Heart left ventricle (tissue), 16 donors: Measurements from ENCODE around the gene MAPK14. TPM values are rescaled to one million over a fixed set of nuclear protein-coding genes. Genes with fewer than 3 reads are reported as not detected.
A peak's percentile ranks its signal among the peaks of the same experiment; 100 is the strongest.

Experiments used
- ATAC-seq, 4 donors: fragments of 200-7000 bp; cut with Tn5 transposase; one replicate each; pipeline ENCODE4 v1.9.1; 2020 to 2022; ENCODE audit warnings: moderate library complexity in 4 of 4, mild to moderate bottlenecking in 3 of 4, moderate number of reproducible peaks in 1 of 4
- DNase-seq, 5 donors: peaks; one replicate each; pipeline ENCODE4 v3.0.0-alpha.2; 2020
- H3K27ac ChIP-seq, 12 donors: fragments of 200-600 bp; sonication (generic) in 4 of 12; one replicate each; pipeline versions ENCODE4 v1.5.0 to v1.8.0; 2016 to 2022; ENCODE audit warnings: mild to moderate bottlenecking in 2 of 12
- H3K27me3 ChIP-seq, 9 donors: fragments of 200-600 bp; sonication (generic) in 2 of 9; one replicate each; pipeline versions ENCODE4 v1.5.1 to v1.8.0; 2016 to 2022; ENCODE audit warnings: mild to moderate bottlenecking in 3 of 9
- H3K36me3 ChIP-seq, 9 donors: fragments of 200-600 bp; sonication (generic) in 2 of 9; one replicate each; pipeline versions ENCODE4 v1.5.0 to v1.8.0; 2018 to 2022; ENCODE audit warnings: mild to moderate bottlenecking in 2 of 9
- H3K4me1 ChIP-seq, 12 donors: fragments of 200-600 bp; sonication (generic) in 4 of 12; one replicate each; pipeline versions ENCODE4 v1.5.0 to v1.8.0; 2016 to 2022; ENCODE audit warnings: mild to moderate bottlenecking in 3 of 12
- H3K4me3 ChIP-seq, 12 donors: fragments of 200-600 bp; sonication (generic) in 4 of 12; one replicate each; pipeline versions ENCODE4 v1.5.0 to v1.8.0; 2017 to 2022; ENCODE audit warnings: mild to moderate bottlenecking in 9 of 12, moderate library complexity in 4 of 12
- H3K9me3 ChIP-seq, 12 donors: fragments of 200-600 bp; sonication (generic) in 4 of 12; one replicate each; pipeline versions ENCODE4 v1.5.0 to v1.8.0; 2016 to 2022; ENCODE audit warnings: mild to moderate bottlenecking in 1 of 12
- CTCF ChIP-seq, 12 donors: fragments of 200-600 bp; sonication (generic) in 4 of 12; IDR thresholded peaks; one replicate each; pipeline versions ENCODE4 v1.5.0 to v1.8.0; 2018 to 2022; ENCODE audit warnings: antibody characterized with exemption in 12 of 12, mild to moderate bottlenecking in 5 of 12
- POLR2A ChIP-seq, 2 donors: fragments of 450-650 bp; IDR thresholded peaks; one replicate each; pipeline ENCODE4 v1.6.1; 2017; ENCODE audit warnings: antibody characterized with exemption in 2 of 2, mild to moderate bottlenecking in 2 of 2, moderate library complexity in 2 of 2
- WGBS, 4 donors: extraction: QIAGEN DNeasy Blood & Tissue Kit in 2 of 4; methylation state at CpG; one replicate each; pipeline versions ENCODE4 v1.1.5 to v1.1.7; 2013 to 2018; 5-methylcytosine and 5-hydroxymethylcytosine counted together
- intact Hi-C, 10 donors: fragments of 100-400 bp; cut with DNase I; formaldehyde crosslinking; loops; one replicate each; pipeline versions ENCODE4 v1.11.1 to v1.14.2; 2022
- polyA plus RNA-seq, 2 donors: library from polyadenylated mRNA; stranded (reverse); fragments of 200-250 nt; gene quantifications; one replicate each; pipeline ENCODE4 v1.2.3, GENCODE V29; 2013
- total RNA-seq, 9 donors: library from RNA; depleted of rRNA in 2 of 9; stranded (reverse); fragments of >200 nt in 2 of 9; fragmentation: NEBNext Ultra II Directional in 3 of 9; extraction: Animal tissue kit (Norgen Biotek cat#: 25700) in 3 of 9; gene quantifications; one replicate each; pipeline versions ENCODE4 v1.1.0 to v1.2.4, GENCODE V29; 2016 to 2023
- donor health status: ischemic (EF 13 %, LVEDD 7.1; RV severe dilation, severe dysfunction).
- donor health status: healthy with polysubstance abuse.
- donor health status: DM: no; HTN: yes; CAD: no.
- donor health status: DM: no; HTN: no; CAD: no.
- donor health status: ischemic (EF 25% LVEDD 6.9; RV normal size, moderate dysfunction).
- donor health status: ischemic (EF 25% LVEDD 5.7; RV mildly dilated, moderate dysfunction).
- donor health status: healthy.
- donor health status: DM: yes; HTN: yes; CAD: no.
- donor health status: ischemic (EF 35%, LVEDD 5.7; RV mildly dilated, moderate dysfunction).
- donor health status: nonischemic (EF 11% LVEDD 7.7; RV severe dilation, severe dysfunction).
- donor health status: DM: yes; HTN: yes; CAD: no.
- donor health status: PGD.
- donor health status: ischemic (EF 29% LVEDD 5.4; RV normal size, mild dysfunction).
- donor health status: nonischemic (EF 23%, LVEDD 6.1; RV moderate dilation, normal function).

MAPK14 gene
- total and polyA plus RNA-seq, 11 donors: 7.0 to 46.5 (median 32.3) TPM

- ATAC-seq: peak in 3 of 4 donors; percentile 28 to 52 (median 33)
- Histone ChIP-seq H3K36me3 (peaks cover 0 to 14% (median 0%) of the 10 kb centered on the region in 9 donors), H3K4me1 (peaks cover 0 to 78% (median 9%) of the 10 kb centered on the region in 12 donors), H3K27ac (peak overlapping the region in 1 of 12 donors; percentile 10), H3K4me3 (no peak overlapping the region), H3K27me3 (no peaks in the 10 kb centered on the region), H3K9me3 (no peaks in the 10 kb centered on the region)
- TF ChIP-seq CTCF (IDR thresholded peaks at IDR 0.05): no peak
- no peak for TF ChIP-seq POLR2A (IDR thresholded peaks at IDR 0.05)
- intact Hi-C loops: no loop called here
- DNase-seq: no peak
- 44 to 61% (median 58%) methylated on average over 4 of the region's 4 CpGs for WGBS, 4 donors
Observed at GRCh38 chr6:36118550-36119107, 91.0 kb downstream of the MAPK14 start.

GRCh38 chr6:36119209-36119608 is 91.6 kb downstream of the MAPK14 start:
- H3K9me3 ChIP-seq: no peaks in the 10 kb centered on the region
- intact Hi-C loops: no loop called here
- H3K4me3 ChIP-seq: no peak overlapping the region
- peaks cover 0 to 14% (median 0%) of the 10 kb centered on the region in 9 donors for H3K36me3 ChIP-seq
- peak overlapping the region in 1 of 12 donors; percentile 87 for H3K27ac ChIP-seq
- peaks cover 0 to 77% (median 10%) of the 10 kb centered on the region in 12 donors for H3K4me1 ChIP-seq
- WGBS, 4 donors: 79 to 88% (median 85%) methylated on average over 4 of the region's 4 CpGs
- DNase-seq (no peak), ATAC-seq (no peak)
- no peaks in the 10 kb centered on the region for H3K27me3 ChIP-seq
- TF ChIP-seq CTCF (IDR thresholded peaks at IDR 0.05) (no peak), POLR2A (IDR thresholded peaks at IDR 0.05) (no peak)

DNA sequence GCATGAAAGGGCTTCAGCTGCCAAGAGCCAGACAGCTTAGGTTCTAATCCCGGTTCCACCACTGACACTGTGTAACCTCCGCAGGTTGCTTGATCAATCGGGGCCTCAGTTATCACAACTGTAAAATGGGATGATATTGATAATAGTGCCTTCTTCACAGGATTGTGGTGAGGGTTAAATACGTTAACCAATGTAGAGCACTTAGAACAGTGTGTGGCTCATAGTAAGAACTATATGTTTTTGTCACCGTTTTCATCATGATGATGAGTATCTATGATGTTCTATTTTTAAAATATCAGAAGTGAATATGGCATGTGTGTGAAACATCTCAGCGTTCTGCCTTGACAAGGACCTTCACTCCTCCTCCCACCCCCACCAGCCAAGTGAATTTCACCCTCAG is 92.4 kb downstream of the MAPK14 start:
- 77 to 80% (median 78%) methylated on average over 6 of the region's 6 CpGs for WGBS, 4 donors
- DNase-seq: no peak
- no peak for TF ChIP-seq POLR2A (IDR thresholded peaks at IDR 0.05)
- no peak for TF ChIP-seq CTCF (IDR thresholded peaks at IDR 0.05)
- intact Hi-C loops: loop anchor here in 9 of 10 donors (5.0 to 10.0 kb wide), 5 partner anchors 77 to 245 kb away; partner anchors contain the start of gene BRPF3 (in 6 of the 9)
- no peaks in the 10 kb centered on the region for H3K27me3 ChIP-seq
- no peaks in the 10 kb centered on the region for H3K9me3 ChIP-seq
- H3K36me3 ChIP-seq: peaks cover 0 to 14% (median 0%) of the 10 kb centered on the region in 9 donors
- H3K27ac ChIP-seq: peak overlapping the region in 1 of 12 donors; percentile 87
- peaks cover 0 to 74% (median 11%) of the 10 kb centered on the region in 12 donors for H3K4me1 ChIP-seq
- no peak for ATAC-seq
- no peak overlapping the region for H3K4me3 ChIP-seq

DNA sequence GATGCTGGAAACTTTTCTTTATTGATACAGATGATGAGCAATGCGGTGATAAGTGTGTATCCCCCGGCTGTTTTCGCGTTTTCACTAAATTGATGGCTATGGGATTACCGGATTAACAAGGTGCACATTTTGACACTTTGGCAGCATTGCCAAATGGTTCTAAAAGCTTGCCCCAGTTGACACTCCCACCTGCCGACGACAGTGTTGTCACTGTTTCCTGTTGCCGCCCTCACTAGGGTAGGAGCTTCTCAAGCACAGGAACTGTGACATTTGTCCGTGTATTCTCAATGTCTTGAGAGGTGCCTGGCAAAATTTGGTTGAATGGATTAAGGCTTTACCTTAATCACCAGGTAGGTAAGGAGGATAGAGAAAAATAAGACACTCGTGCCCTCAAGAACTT is 92.9 kb downstream of the MAPK14 start:
- WGBS, 4 donors: 42 to 63% (median 51%) methylated on average over 10 of the region's 10 CpGs
- Histone ChIP-seq H3K36me3 (peaks cover 0 to 11% (median 0%) of the 10 kb centered on the region in 9 donors), H3K4me1 (peaks cover 0 to 69% (median 11%) of the 10 kb centered on the region in 12 donors), H3K4me3 (peak overlapping the region in 1 of 12 donors; percentile 34), H3K27ac (peak overlapping the region in 1 of 12 donors; percentile 87), H3K9me3 (no peaks in the 10 kb centered on the region), H3K27me3 (no peaks in the 10 kb centered on the region)
- DNase-seq: peak in 1 of 5 donors; percentile 40
- peak in 1 of 4 donors; percentile 66 for ATAC-seq
- intact Hi-C loops: loop anchor here in 9 of 10 donors (5.0 to 10.0 kb wide), 5 partner anchors 77 to 244 kb away; partner anchors contain the start of gene BRPF3 (in 6 of the 9)
- TF ChIP-seq POLR2A (IDR thresholded peaks at IDR 0.05) (no peak), CTCF (IDR thresholded peaks at IDR 0.05) (no peak)
